Right lobe of liver (tissue), 4 donors: ENCODE results near the gene ELN.

Experiments
- POLR2A ChIP-seq: fragments of 450-650 bp; IDR thresholded peaks from one replicate; pipeline ENCODE4 v1.6.1; 2017; ENCODE audit warnings: antibody characterized with exemption, mild to moderate bottlenecking
- TF ChIP-seq, protein P1 (sequence below), 4 donors: fragments of 200-600 bp in 3 of 4; fragments of 450-650 bp in 1 of 4; IDR thresholded peaks; one replicate each; pipeline versions ENCODE4 v1.5.1 to v1.8.0; 2016 to 2022; ENCODE audit warnings: antibody characterized with exemption in 4 of 4, mild to moderate bottlenecking in 2 of 4
- donor health status: DM: no; HTN: no; CAD: no.
- donor health status: DM: no; HTN: no; CAD: no.
- donor health status: DM: no; HTN: yes; CAD: no.

DNA sequence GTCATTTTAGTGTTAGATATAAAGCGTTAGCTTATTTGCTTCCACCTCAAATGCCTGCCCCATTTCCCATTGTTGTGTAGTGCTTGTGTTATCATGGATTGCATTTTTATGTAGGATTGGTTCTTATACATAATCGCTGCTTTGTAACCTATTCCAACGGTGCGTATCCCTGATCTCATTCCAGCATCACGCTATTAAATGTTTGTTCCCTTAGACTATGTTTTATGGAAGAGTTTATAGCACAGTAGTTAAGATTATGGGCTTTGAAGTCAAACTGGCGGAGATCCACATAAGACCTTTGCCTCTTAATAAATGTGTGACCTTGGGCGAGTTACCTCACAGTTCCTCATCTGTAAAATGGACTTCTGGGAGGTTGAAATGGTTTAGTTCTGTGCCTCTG is 34.0 kb upstream of the ELN start:
- TF ChIP-seq POLR2A: no peak
- TF ChIP-seq, protein P1, sequence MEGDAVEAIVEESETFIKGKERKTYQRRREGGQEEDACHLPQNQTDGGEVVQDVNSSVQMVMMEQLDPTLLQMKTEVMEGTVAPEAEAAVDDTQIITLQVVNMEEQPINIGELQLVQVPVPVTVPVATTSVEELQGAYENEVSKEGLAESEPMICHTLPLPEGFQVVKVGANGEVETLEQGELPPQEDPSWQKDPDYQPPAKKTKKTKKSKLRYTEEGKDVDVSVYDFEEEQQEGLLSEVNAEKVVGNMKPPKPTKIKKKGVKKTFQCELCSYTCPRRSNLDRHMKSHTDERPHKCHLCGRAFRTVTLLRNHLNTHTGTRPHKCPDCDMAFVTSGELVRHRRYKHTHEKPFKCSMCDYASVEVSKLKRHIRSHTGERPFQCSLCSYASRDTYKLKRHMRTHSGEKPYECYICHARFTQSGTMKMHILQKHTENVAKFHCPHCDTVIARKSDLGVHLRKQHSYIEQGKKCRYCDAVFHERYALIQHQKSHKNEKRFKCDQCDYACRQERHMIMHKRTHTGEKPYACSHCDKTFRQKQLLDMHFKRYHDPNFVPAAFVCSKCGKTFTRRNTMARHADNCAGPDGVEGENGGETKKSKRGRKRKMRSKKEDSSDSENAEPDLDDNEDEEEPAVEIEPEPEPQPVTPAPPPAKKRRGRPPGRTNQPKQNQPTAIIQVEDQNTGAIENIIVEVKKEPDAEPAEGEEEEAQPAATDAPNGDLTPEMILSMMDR (IDR thresholded peaks at IDR 0.05): no peak
